K562 (cell line): ENCODE measurements around the gene MPZL1. TPM values are rescaled to one million over a fixed set of nuclear protein-coding genes. Genes with fewer than 3 reads are reported as not detected.

ENCODE experiments used
- ATAC-seq: fragments of 200-7000 bp; cut with Tn5 transposase; 3 replicates; pipeline ENCODE4 v1.9.1; 2020; ENCODE audit warnings: moderate library complexity
- BruUV-seq: library from RNA; stranded (reverse); fragments of 400-500 nt; replicated peaks from 2 replicates; lab custom pipeline; 2021; lab: Mats Ljungman, UMichigan
- CTCF ChIA-PET: fragments of 300-600 bp; formaldehyde crosslinking; extraction: SDS; loops from one replicate; lab custom pipeline; 2021; ENCODE audit warnings: low intra/inter-chr PET ratio; lab: Yijun Ruan, JAX
- POLR2A ChIA-PET: fragments of 300-600, 350-650 bp; sonication (Branson Sonifier 250); formaldehyde crosslinking; extraction: SDS; loops from one replicate; lab custom pipeline; 2021; ENCODE audit warnings: antibody characterized with exemption, inconsistent platforms; lab: Yijun Ruan, JAX
- DNase-seq, 4 experiments: peaks; one replicate each; pipeline versions ENCODE4 v3.0.0 to v3.0.0-alpha.2; 2011 to 2018; ENCODE audit warnings: low spot score in 3 of 4, mixed read lengths in 3 of 4; ENCODE audit errors: extremely low read depth in 1 of 4
- FAIRE-seq: peaks from 2 replicates; lab custom pipeline; 2011; peaks lifted over from hg19 to GRCh38; lab: Jason Lieb, UNC
- H2AFZ ChIP-seq: 2 replicates; pipeline ENCODE4 v1.6.0; 2011; ENCODE audit warnings: low read depth, low read length, control low read depth, inconsistent platforms
- H3K27ac ChIP-seq: fragments of 200-600 bp; 3 replicates; pipeline ENCODE4 v1.8.0; 2011; ENCODE audit warnings: low read depth, mild to moderate bottlenecking, control low read depth, inconsistent platforms, low read length, moderate library complexity, mixed read lengths; ENCODE audit errors: extremely low read depth
- H3K27me3 ChIP-seq, 2 experiments: fragments of 300-600 bp in 1 of 2; 2 replicates in 1 of 2; 3 replicates in 1 of 2; pipeline versions ENCODE4 v1.6.0 to v1.8.0; 2011; ENCODE audit warnings: inconsistent platforms in 2 of 2, low read length in 2 of 2, mild to moderate bottlenecking in 1 of 2, mixed read lengths in 1 of 2, moderate library complexity in 1 of 2; ENCODE audit not compliant: control insufficient read depth in 2 of 2, insufficient read depth in 2 of 2
- H3K36me3 ChIP-seq: fragments of 300-600 bp; 3 replicates; pipeline ENCODE4 v1.8.0; 2011; ENCODE audit warnings: mild to moderate bottlenecking, low read length, inconsistent platforms; ENCODE audit not compliant: control insufficient read depth, insufficient read depth
- H3K4me1 ChIP-seq, 2 experiments: fragments of 200-600 bp in 1 of 2; replicated peaks in 1 of 2; 2 replicates in 1 of 2; 3 replicates in 1 of 2; pipeline versions ENCODE4 v1.5.1 to v1.8.0; 2011; ENCODE audit warnings: inconsistent platforms in 2 of 2, low read length in 2 of 2, mild to moderate bottlenecking in 1 of 2, mixed read lengths in 1 of 2, moderate library complexity in 1 of 2; ENCODE audit not compliant: control insufficient read depth in 2 of 2, insufficient read depth in 2 of 2
- H3K4me2 ChIP-seq: 2 replicates; pipeline ENCODE4 v1.6.1; 2011; ENCODE audit warnings: low read length, control low read depth, inconsistent platforms, mixed read lengths; ENCODE audit not compliant: insufficient read depth
- H3K4me3 ChIP-seq: fragments of 200-600 bp; sonication (generic), shearing (Covaris generic); 2 replicates; pipeline ENCODE4 v1.5.1; 2016; ENCODE audit warnings: control low read depth, inconsistent platforms
- H3K79me2 ChIP-seq: fragments of 200-600 bp; 3 replicates; pipeline ENCODE4 v1.8.0; 2011; ENCODE audit warnings: low read length, inconsistent platforms; ENCODE audit not compliant: control insufficient read depth, insufficient read depth
- H3K9ac ChIP-seq, 2 experiments: 2 replicates each; pipeline versions ENCODE4 v1.6.0 to v1.6.1; 2011; ENCODE audit warnings: low read depth in 2 of 2, low read length in 2 of 2, control low read depth in 1 of 2, inconsistent platforms in 1 of 2, mild to moderate bottlenecking in 1 of 2, mixed read lengths in 1 of 2; ENCODE audit not compliant: insufficient read depth in 1 of 2
- H3K9me1 ChIP-seq: one replicate; pipeline ENCODE4 v1.6.0; 2011; ENCODE audit warnings: inconsistent platforms, mild to moderate bottlenecking, low read length, moderate library complexity; ENCODE audit not compliant: control insufficient read depth, insufficient read depth
- H3K9me3 ChIP-seq: replicated peaks from 2 replicates; pipeline ENCODE4 v1.5.1; 2011; ENCODE audit warnings: low read depth, low read length, inconsistent platforms; ENCODE audit not compliant: control insufficient read depth, insufficient read depth
- H4K20me1 ChIP-seq: replicated peaks from 2 replicates; pipeline ENCODE4 v1.6.1; 2011; ENCODE audit warnings: low read length, inconsistent platforms, mixed read lengths; ENCODE audit not compliant: control insufficient read depth, insufficient read depth
- ELK3 ChIP-seq: fragments of 450-650 bp; formaldehyde crosslinking; IDR thresholded peaks from 2 replicates; pipeline ENCODE4 v1.4.0; 2020; ENCODE audit warnings: mild to moderate bottlenecking
- FIP1L1 ChIP-seq: fragments of 200-400 bp; formaldehyde crosslinking; IDR thresholded peaks from 2 replicates; pipeline ENCODE4 v1.6.1; 2018; ENCODE audit warnings: mild to moderate bottlenecking, low read depth, low read length; ENCODE audit not compliant: poor library complexity, severe bottlenecking
- HIVEP1 ChIP-seq: fragments of 250-450 bp; sonication (Bioruptor Pico); IDR thresholded peaks from 2 replicates; pipeline ENCODE4 v1.4.0; 2020; ENCODE audit warnings: mild to moderate bottlenecking
- KDM1A ChIP-seq, 2 experiments: fragments of 450-650 bp; IDR thresholded peaks; 2 replicates each; pipeline ENCODE4 v1.6.1; 2016; ENCODE audit warnings: mild to moderate bottlenecking in 2 of 2
- LCOR ChIP-seq: sonication (generic); formaldehyde crosslinking; IDR thresholded peaks from 2 replicates; pipeline ENCODE4 v1.8.0; 2022; ENCODE audit warnings: mild to moderate bottlenecking, missing genetic modification reagents
- RBM25 ChIP-seq: fragments of 200-400 bp; formaldehyde crosslinking; IDR thresholded peaks from 2 replicates; pipeline ENCODE4 v1.6.1; 2018; ENCODE audit warnings: low read length, low read depth, moderate library complexity; ENCODE audit not compliant: severe bottlenecking
- SRSF7 ChIP-seq: fragments of 200-400 bp; formaldehyde crosslinking; optimal IDR thresholded peaks from 2 replicates; pipeline ENCODE3; 2017; ENCODE audit warnings: mild to moderate bottlenecking, low read depth, low read length
- TAL1 ChIP-seq: fragments of 450-650 bp; IDR thresholded peaks from 2 replicates; pipeline ENCODE4 v1.6.1; 2016; ENCODE audit warnings: mild to moderate bottlenecking
- WGBS: fragments of 100-300 bp; shearing (Covaris generic); methylation state at CpG from one replicate; pipeline ENCODE4 v1.1.6; 2016; ENCODE audit warnings: low coverage, mixed read lengths; ENCODE audit not compliant: insufficient coverage; ENCODE audit errors: missing lambda C conversion rate; 5-methylcytosine and 5-hydroxymethylcytosine counted together
- in situ Hi-C: fragments of 300-500 bp; cut with MboI; formaldehyde crosslinking; loops from 4 replicates; pipeline ENCODE4 v1.15.0; 2018; ENCODE audit warnings: inconsistent platforms, mixed read lengths
- intact Hi-C: fragments of 100-400 bp; cut with micrococcal nuclease; formaldehyde crosslinking; loops from 2 replicates; pipeline ENCODE4 v1.14.2; 2022
- polyA plus RNA-seq, 8 experiments: library from polyadenylated mRNA; depleted of rRNA in 4 of 8; stranded (reverse) in 5 of 8; unstranded in 3 of 8; fragments of >200 nt; fragmentation: Nextera tagmentation in 2 of 8; fragmentation: Illumina TruSeq in 1 of 8; extraction: Ambion mirVana in 2 of 8; extraction: Trizol in 1 of 8; gene quantifications; 2 replicates each; pipeline versions ENCODE4 v1.2.1 to v1.2.3, GENCODE V29; 2011 to 2014; ENCODE audit warnings: inconsistent platforms in 1 of 8, missing spikeins in 1 of 8
- total RNA-seq, 7 experiments: library from RNA; depleted of rRNA in 6 of 7; stranded (reverse); fragments of >200 nt in 6 of 7; fragmentation: Illumina TruSeq in 2 of 7; extraction: Trizol in 2 of 7; gene quantifications; 2 replicates each; pipeline versions ENCODE4 v1.2.1 to v1.2.3, GENCODE V29; 2011 to 2021; ENCODE audit warnings: low replicate concordance in 1 of 7

MPZL1 gene
- total and polyA plus RNA-seq, 9 of the 15 experiments (the other 6 are each of a cell fraction or from before 2014, with no cell fraction given): 14.5 to 153 (median 66.5) TPM

GRCh38 chr1:167808104-167808503 lies 86.3 kb downstream of the MPZL1 start:
- H3K9me3 ChIP-seq: no peaks in the 10 kb centered on the region
- H3K4me2 ChIP-seq: no peak overlapping the region
- 58% methylated on average over 3 of the region's 3 CpGs for WGBS
- no peaks in the 10 kb centered on the region for H3K36me3 ChIP-seq
- no peak overlapping the region for H3K4me3 ChIP-seq
- H3K4me1 ChIP-seq: peaks cover 0 to 7% of the 10 kb centered on the region in 2 experiments; a peak in 4 of 5 replicates
- no peaks in the 10 kb centered on the region for H3K9me1 ChIP-seq
- POLR2A ChIA-PET: interaction anchor here (1.1 to 1.5 kb wide), 4 partner anchors 9 to 128 kb away, joined by 3 to 4 read pairs (median 4); partner anchors contain the start of gene DCAF6
- TF ChIP-seq FIP1L1: no peak
- peak; percentile 9 for TF ChIP-seq RBM25
- no peak for TF ChIP-seq HIVEP1 (CRISPR knock-in tag)
- no peak for TF ChIP-seq ELK3 (CRISPR knock-in tag)
- no peak for TF ChIP-seq LCOR
- 0 out of 4 replicates have a peak, but pooled peaks of 1 of the 2 experiments have one; percentile 8 for TF ChIP-seq KDM1A (IDR thresholded peaks at IDR 0.05)
- TF ChIP-seq TAL1: no peak
- TF ChIP-seq SRSF7: no peak
- intact Hi-C loops: no loop called here
- H3K27ac ChIP-seq: no peak overlapping the region
- ATAC-seq: no peak
- BruUV-seq: no TSS peak
- CTCF ChIA-PET: no interaction called here
- no peaks in the 10 kb centered on the region for H3K27me3 ChIP-seq
- no peaks in the 10 kb centered on the region for H4K20me1 ChIP-seq
- peak overlapping the region; percentile 6 for H2AFZ ChIP-seq
- in situ Hi-C loops: no loop called here
- DNase-seq: no peak
- no peak overlapping the region for H3K9ac ChIP-seq
- no peak for FAIRE-seq
- H3K79me2 ChIP-seq: no peaks in the 10 kb centered on the region
